HepG2 (cell line): Measurements from ENCODE around the gene TOP2B.

Experiments used
- ATF1 ChIP-seq: IDR thresholded peaks from 2 replicates; pipeline ENCODE4 v1.6.1; 2016; ENCODE audit warnings: mild to moderate bottlenecking, control low read depth
- BHLHE40 ChIP-seq: IDR thresholded peaks from 2 replicates; pipeline ENCODE4 v1.6.1; 2011; ENCODE audit warnings: low read length, improper control_type of control experiment
- NFKB2 ChIP-seq: sonication (generic); formaldehyde crosslinking; IDR thresholded peaks from 2 replicates; pipeline ENCODE4 v1.4.0; 2020; ENCODE audit warnings: missing genetic modification reagents, borderline replicate concordance
- POLR2AphosphoS5 ChIP-seq: IDR thresholded peaks from 2 replicates; pipeline ENCODE4 v1.6.1; 2012; ENCODE audit warnings: low read depth, low read length
- RBM39 ChIP-seq: fragments of 200-400 bp; formaldehyde crosslinking; IDR thresholded peaks from one replicate; pipeline ENCODE4 v1.6.1; 2018; ENCODE audit warnings: antibody characterized with exemption, mild to moderate bottlenecking, low read depth, low read length; ENCODE audit not compliant: poor library complexity, severe bottlenecking
- SRY ChIP-seq: sonication (generic); formaldehyde crosslinking; IDR thresholded peaks from 2 replicates; pipeline ENCODE4 v1.8.0; 2022; ENCODE audit warnings: mild to moderate bottlenecking, missing genetic modification reagents
- YY1 ChIP-seq: IDR thresholded peaks from 2 replicates; pipeline ENCODE4 v1.6.1; 2011; ENCODE audit warnings: low read length, low read depth, moderate library complexity, mild to moderate bottlenecking; ENCODE audit not compliant: insufficient read depth, insufficient replicate concordance
- ZNF232 ChIP-seq: sonication (generic); formaldehyde crosslinking; IDR thresholded peaks from 2 replicates; pipeline ENCODE4 v1.4.0; 2020; ENCODE audit warnings: missing genetic modification reagents, borderline replicate concordance
- ZNF333 ChIP-seq: sonication (generic); formaldehyde crosslinking; IDR thresholded peaks from 2 replicates; pipeline ENCODE4 v1.4.0; 2020; ENCODE audit warnings: mild to moderate bottlenecking, missing genetic modification reagents, borderline replicate concordance
- ZNF549 ChIP-seq: sonication (generic); formaldehyde crosslinking; IDR thresholded peaks from 2 replicates; pipeline ENCODE4 v1.5.0; 2020; ENCODE audit warnings: missing genetic modification reagents
- TF ChIP-seq, protein P1 (sequence below): sonication (generic); formaldehyde crosslinking; IDR thresholded peaks from 2 replicates; pipeline ENCODE4 v1.4.0; 2020; ENCODE audit warnings: missing genetic modification reagents
- TF ChIP-seq, protein P2 (sequence below): sonication (generic); formaldehyde crosslinking; conservative IDR thresholded peaks from 2 replicates; pipeline ENCODE4 v1.8.1; 2023; ENCODE audit warnings: missing genetic modification reagents
- TF ChIP-seq, protein P3 (sequence below): sonication (generic); formaldehyde crosslinking; IDR thresholded peaks from 2 replicates; pipeline ENCODE4 v1.8.1; 2023; ENCODE audit warnings: missing genetic modification reagents, inconsistent platforms, borderline replicate concordance
- TF ChIP-seq, protein P4 (sequence below): sonication (generic); formaldehyde crosslinking; conservative IDR thresholded peaks from 2 replicates; pipeline ENCODE4 v1.4.0; 2020; ENCODE audit warnings: missing genetic modification reagents

DNA sequence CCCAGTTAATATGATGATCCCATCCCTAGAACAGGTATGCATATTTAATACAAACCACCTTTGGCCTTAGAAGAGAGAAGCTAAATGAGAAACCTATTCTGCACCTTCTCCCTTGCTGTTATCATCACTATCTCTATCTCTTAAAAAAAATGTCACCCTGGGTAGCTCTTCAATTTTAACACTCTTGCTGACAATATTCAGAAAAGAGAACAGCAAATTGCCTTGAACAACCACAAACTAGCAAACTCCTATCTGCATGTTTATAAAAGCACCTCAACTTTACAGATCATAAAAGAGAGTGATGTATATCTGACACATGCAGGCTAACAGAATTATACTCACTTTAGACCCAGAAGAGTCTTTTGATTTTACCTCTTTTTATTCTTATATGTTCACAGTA lies 7.4 kb downstream of the TOP2B start:
- TF ChIP-seq, protein P1, sequence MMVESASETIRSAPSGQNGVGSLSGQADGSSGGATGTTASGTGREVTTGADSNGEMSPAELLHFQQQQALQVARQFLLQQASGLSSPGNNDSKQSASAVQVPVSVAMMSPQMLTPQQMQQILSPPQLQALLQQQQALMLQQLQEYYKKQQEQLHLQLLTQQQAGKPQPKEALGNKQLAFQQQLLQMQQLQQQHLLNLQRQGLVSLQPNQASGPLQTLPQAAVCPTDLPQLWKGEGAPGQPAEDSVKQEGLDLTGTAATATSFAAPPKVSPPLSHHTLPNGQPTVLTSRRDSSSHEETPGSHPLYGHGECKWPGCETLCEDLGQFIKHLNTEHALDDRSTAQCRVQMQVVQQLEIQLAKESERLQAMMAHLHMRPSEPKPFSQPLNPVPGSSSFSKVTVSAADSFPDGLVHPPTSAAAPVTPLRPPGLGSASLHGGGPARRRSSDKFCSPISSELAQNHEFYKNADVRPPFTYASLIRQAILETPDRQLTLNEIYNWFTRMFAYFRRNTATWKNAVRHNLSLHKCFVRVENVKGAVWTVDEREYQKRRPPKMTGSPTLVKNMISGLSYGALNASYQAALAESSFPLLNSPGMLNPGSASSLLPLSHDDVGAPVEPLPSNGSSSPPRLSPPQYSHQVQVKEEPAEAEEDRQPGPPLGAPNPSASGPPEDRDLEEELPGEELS (CRISPR knock-in tag), result no peak
- TF ChIP-seq, protein P2, sequence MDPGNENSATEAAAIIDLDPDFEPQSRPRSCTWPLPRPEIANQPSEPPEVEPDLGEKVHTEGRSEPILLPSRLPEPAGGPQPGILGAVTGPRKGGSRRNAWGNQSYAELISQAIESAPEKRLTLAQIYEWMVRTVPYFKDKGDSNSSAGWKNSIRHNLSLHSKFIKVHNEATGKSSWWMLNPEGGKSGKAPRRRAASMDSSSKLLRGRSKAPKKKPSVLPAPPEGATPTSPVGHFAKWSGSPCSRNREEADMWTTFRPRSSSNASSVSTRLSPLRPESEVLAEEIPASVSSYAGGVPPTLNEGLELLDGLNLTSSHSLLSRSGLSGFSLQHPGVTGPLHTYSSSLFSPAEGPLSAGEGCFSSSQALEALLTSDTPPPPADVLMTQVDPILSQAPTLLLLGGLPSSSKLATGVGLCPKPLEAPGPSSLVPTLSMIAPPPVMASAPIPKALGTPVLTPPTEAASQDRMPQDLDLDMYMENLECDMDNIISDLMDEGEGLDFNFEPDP, result no peak
- TF ChIP-seq ZNF549 (CRISPR knock-in tag) (no peak), ZNF232 (no peak), RBM39 (no peak), YY1 (no peak), ZNF333 (CRISPR knock-in tag) (no peak), SRY (CRISPR knock-in tag) (no peak), NFKB2 (CRISPR knock-in tag) (no peak), ATF1 (CRISPR knock-in tag) (no peak), POLR2AphosphoS5 (no peak), BHLHE40 (no peak)
- TF ChIP-seq, protein P3, sequence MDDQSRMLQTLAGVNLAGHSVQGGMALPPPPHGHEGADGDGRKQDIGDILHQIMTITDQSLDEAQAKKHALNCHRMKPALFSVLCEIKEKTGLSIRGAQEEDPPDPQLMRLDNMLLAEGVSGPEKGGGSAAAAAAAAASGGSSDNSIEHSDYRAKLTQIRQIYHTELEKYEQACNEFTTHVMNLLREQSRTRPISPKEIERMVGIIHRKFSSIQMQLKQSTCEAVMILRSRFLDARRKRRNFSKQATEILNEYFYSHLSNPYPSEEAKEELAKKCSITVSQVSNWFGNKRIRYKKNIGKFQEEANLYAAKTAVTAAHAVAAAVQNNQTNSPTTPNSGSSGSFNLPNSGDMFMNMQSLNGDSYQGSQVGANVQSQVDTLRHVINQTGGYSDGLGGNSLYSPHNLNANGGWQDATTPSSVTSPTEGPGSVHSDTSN (CRISPR knock-in tag), result no peak
- TF ChIP-seq, protein P4, sequence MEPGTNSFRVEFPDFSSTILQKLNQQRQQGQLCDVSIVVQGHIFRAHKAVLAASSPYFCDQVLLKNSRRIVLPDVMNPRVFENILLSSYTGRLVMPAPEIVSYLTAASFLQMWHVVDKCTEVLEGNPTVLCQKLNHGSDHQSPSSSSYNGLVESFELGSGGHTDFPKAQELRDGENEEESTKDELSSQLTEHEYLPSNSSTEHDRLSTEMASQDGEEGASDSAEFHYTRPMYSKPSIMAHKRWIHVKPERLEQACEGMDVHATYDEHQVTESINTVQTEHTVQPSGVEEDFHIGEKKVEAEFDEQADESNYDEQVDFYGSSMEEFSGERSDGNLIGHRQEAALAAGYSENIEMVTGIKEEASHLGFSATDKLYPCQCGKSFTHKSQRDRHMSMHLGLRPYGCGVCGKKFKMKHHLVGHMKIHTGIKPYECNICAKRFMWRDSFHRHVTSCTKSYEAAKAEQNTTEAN (CRISPR knock-in tag), result no peak
